GM12801 (cell line): ENCODE measurements around the gene LITAFD.

Experiments used
- CTCF ChIP-seq: IDR thresholded peaks from one replicate; pipeline ENCODE4 v1.5.1; 2011; ENCODE audit warnings: control low read depth; ENCODE audit not compliant: insufficient read length; ENCODE audit errors: extremely low read depth

Gene LITAFD

GRCh38 chr16:8893426-8893825, 11.3 kb downstream of the LITAFD start:
- no peak for TF ChIP-seq CTCF

DNA sequence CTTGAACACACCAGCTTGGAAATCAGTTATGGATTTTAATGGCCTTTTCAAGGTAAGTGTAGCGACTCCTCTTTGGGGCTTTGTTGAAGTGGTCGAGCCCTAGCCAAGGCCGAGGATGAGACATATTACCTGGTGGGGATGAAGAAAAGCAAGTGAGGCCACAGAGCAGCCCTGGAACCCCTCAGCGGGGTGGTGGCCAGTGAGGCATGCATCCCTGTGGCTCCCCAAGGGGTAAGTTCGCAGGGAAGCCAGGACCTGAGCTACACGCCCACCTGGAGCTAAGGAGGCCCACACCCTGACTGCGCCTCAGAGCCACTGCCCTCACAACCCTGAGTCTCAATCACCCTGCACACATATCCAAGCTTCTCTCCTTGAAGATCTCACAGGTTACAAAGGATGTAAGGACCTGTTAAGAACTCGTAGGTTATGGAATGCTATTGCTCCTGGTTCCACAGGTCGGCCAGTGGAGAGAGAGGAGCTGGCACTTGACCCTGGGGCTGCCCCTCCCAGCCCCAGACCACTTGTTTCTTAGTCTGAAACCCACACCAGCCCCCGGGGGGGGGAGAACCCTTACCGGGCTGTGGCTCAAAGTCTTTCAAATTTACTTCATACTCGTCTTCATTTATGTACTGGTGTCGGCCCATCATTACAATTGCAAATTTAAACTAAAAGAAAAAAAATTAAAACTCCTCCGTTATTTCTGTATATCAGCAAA, 12.0 kb downstream of the LITAFD start:
- no peak for TF ChIP-seq CTCF

GRCh38 chr16:8894736-8895334, 12.7 kb downstream of the LITAFD start:
- TF ChIP-seq CTCF: no peak

DNA sequence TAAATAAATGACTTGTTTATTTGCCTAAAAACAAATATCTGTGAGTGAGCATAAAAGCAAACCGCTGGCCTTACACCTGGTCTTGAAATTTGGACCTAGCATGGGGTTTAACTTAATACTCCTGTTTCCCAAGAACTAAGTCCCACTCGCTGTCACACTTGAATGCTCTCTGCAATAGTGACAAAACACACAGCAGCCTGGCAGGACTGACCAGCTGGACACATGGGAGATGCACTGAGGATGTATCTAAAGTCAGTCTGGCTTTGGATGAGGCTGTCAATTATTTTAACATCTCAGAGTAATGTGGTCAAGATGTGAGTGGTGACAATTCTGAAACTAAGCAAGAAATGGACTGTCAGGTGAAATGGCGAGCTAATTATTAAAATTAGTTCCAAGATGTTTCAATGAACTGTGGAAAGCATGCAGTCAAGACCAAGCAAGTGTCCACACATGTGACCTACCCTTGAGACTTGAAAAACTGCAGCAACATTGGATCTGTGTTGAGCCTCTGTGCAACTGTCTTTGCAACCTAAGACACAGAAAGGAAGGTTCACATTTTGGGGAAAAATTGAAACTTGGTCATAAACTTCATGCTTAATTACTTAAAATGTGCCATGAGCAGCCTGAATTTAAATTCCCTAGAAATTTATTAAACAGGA, 16.6 kb downstream of the LITAFD start:
- TF ChIP-seq CTCF: no peak

DNA sequence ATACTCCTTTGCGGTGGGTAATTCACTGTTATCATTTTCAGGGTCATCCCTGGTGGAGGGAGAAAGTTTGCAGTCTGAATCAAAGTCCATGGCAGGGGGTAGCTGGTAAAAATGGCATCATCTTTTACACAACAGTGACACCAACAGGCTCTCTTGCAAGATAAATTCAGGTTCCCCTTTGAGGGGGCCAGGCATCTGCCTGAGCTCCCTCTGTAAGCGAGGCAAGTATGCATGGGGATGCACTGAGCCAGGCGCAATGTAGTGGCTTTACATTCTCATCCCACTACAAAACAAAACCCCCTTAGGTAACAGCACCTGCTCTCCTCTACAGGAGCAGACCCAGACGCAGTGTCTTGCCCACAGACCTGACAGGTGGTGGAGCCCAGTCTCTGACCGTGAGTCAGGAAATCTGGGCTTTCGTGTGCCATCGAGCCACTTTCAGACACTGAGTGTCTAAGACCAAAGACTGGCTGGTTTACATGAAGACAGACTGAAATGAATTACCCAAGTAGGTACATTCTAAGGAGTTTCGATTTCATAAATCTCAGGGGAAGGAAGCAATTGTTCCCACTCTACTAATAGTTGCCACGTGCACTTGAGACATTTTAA, 17.7 kb downstream of the LITAFD start:
- TF ChIP-seq CTCF: no peak

DNA sequence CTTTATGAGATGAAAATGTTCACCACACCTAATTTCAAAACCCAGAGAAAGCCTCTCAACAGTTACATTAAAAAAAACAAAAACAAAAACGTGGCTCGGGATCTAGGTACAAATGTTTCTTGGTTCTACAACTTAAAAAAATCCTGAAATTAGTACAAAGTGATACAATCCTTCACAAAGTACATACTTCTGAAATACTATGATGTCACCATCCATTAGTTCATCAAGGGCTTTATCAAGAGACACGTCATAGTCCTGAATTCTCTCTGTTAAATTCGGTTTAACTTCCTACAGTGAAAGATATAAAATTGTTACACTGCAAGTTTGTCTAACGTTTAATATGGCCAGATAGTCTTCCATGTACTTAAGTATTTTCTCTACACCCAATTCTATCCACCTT, 18.2 kb downstream of the LITAFD start:
- TF ChIP-seq CTCF: no peak

GRCh38 chr16:8901320-8901861, 19.2 kb downstream of the LITAFD start:
- no peak for TF ChIP-seq CTCF
